Measurements from ENCODE around the gene SIRPA. TPM values are rescaled to one million over a fixed set of nuclear protein-coding genes. Genes with fewer than 3 reads are reported as not detected.
A peak's percentile ranks its signal among the peaks of the same experiment; 100 is the strongest.

SIRPA gene
- total and polyA plus RNA-seq, 5 donors: 19.5 to 45.2 (median 29.0) TPM

DNA sequence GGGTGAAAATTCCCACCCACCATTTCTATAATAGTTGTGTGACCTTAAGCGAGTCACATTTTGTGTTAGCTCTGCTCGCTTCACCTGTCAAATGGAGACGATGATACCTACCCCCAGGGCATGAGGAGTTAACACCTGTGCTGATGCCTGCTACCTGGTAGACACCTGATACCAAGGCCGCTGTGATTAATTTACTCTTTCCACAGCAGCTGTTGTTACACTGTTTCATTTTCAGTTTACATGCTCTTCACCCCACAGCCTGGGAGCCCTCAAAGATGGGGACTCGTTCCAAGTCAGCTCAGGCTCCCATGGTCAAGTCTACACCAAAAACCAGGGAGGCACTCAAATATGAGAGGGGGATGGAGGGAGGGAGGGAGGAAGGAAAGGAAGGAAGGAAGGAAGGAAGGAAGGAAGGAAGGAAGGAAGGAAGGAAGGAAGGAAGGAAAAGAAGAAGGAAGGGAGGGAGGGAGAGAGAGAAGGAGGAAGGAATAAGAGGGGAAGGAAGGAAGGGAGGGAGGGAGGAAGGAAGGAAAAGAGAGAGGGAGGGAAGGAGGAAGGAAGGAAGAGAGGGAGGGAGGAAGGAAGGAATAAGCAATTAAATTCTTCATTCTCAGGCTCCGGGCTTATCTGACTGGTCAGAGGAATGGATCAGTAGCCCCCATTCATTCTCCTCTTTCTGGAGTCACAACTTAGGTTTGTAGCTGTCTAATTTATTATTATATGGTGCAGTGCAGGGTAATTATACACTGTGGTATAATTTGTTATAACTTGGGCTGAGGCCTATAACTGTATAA is 57.7 kb downstream of the SIRPA start:
- WGBS: 75% methylated on average over 6 of the region's 6 CpGs
- intact Hi-C loops (cut with DNase I): no loop called here
- Histone ChIP-seq H3K9me3 (ENCODE audit: control insufficient read depth, low read length) (no peaks in the 10 kb centered on the region), H3K4me3 (ENCODE audit: low read length) (no peak overlapping the region), H3K27ac (ENCODE audit: low read length) (no peak overlapping the region), H3K27me3 (ENCODE audit: control insufficient read depth, insufficient read depth) (no peaks in the 10 kb centered on the region), H3K4me1 (ENCODE audit: control insufficient read depth, insufficient read depth, low read length) (no peaks in the 10 kb centered on the region)
- no peak for DNase-seq
- no peak for ATAC-seq

DNA sequence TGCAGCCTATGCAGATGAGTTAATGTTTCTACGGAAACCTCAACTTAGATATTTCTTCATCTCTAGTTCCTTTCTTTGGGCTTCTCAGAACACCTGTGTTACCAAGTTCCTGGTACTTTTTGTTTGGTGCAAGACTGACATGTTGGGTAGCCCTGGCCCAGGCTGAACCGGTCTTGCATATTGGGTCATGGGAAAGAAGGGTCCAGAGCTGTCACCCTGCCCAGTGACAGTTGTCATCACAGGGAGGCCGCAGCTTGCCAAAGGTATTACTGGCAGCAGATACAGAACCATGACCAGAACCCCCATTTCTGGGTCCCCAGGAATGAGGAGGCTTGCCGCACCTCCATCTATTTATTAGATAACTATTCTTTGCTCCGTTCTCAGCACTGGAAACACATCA is 58.4 kb downstream of the SIRPA start:
- intact Hi-C loops (cut with DNase I): no loop called here
- ATAC-seq (no peak), DNase-seq (no peak)
- WGBS: 90% methylated on average over 5 of the region's 5 CpGs
- no peak overlapping the region for H3K27ac ChIP-seq (ENCODE audit: low read length)
- H3K9me3 ChIP-seq (ENCODE audit: control insufficient read depth, low read length): no peaks in the 10 kb centered on the region
- H3K27me3 ChIP-seq (ENCODE audit: control insufficient read depth, insufficient read depth): no peaks in the 10 kb centered on the region
- H3K4me1 ChIP-seq (ENCODE audit: control insufficient read depth, insufficient read depth, low read length): no peaks in the 10 kb centered on the region
- H3K4me3 ChIP-seq (ENCODE audit: low read length): no peak overlapping the region

DNA sequence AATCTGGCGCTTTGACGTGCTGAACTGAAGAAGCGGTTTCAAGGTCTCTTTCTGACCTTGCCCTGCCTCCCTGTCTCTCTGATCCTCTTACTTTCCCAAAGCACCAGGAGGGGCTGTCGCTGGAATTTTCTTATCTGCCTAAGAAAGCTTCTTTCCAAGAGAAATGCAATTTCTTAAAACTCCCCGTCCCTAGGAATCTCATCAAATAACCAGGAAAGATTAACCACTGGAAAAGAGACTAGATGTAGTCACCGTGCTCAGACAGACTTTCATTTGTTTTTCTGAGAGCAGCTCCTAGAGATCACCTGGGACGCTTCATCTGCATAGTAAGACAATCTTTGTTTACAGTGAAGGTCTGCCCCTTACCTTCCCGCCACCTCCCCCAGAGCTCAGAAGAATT is 60.0 kb downstream of the SIRPA start:
- WGBS: 52% methylated on average over 8 of the region's 8 CpGs
- Histone ChIP-seq H3K9me3 (ENCODE audit: control insufficient read depth, low read length) (no peaks in the 10 kb centered on the region), H3K4me3 (ENCODE audit: low read length) (no peak overlapping the region), H3K27me3 (ENCODE audit: control insufficient read depth, insufficient read depth) (no peaks in the 10 kb centered on the region), H3K4me1 (ENCODE audit: control insufficient read depth, insufficient read depth, low read length) (no peaks in the 10 kb centered on the region), H3K27ac (ENCODE audit: low read length) (no peak overlapping the region)
- DNase-seq: no peak
- ATAC-seq: no peak
- intact Hi-C loops (cut with DNase I): no loop called here

- no peaks in the 10 kb centered on the region for H3K27me3 ChIP-seq (ENCODE audit: control insufficient read depth, insufficient read depth)
- 83% methylated on average over 2 of the region's 2 CpGs for WGBS
These were observed 63.2 kb downstream of the SIRPA start for GRCh38 chr20:1958426-1958825.

GRCh38 chr20:1959156-1959555 is 63.9 kb downstream of the SIRPA start:
- 79% methylated on average over 2 of the region's 2 CpGs for WGBS
- intact Hi-C loops (cut with DNase I): no loop called here
- no peak overlapping the region for H3K4me3 ChIP-seq (ENCODE audit: low read length)
- no peak for DNase-seq
- no peaks in the 10 kb centered on the region for H3K27me3 ChIP-seq (ENCODE audit: control insufficient read depth, insufficient read depth)
- no peak for ATAC-seq
- H3K4me1 ChIP-seq (ENCODE audit: control insufficient read depth, insufficient read depth, low read length): no peaks in the 10 kb centered on the region
- H3K9me3 ChIP-seq (ENCODE audit: control insufficient read depth, low read length): no peaks in the 10 kb centered on the region
- no peak overlapping the region for H3K27ac ChIP-seq (ENCODE audit: low read length)

More at GRCh38 chr20:1958426-1958825, 63.2 kb downstream of the SIRPA start:
- Histone ChIP-seq H3K9me3 (ENCODE audit: control insufficient read depth, low read length) (no peaks in the 10 kb centered on the region), H3K4me1 (ENCODE audit: control insufficient read depth, insufficient read depth, low read length) (no peaks in the 10 kb centered on the region), H3K27ac (ENCODE audit: low read length) (no peak overlapping the region), H3K4me3 (ENCODE audit: low read length) (no peak overlapping the region)
- ATAC-seq: no peak
- DNase-seq: no peak
- intact Hi-C loops (cut with DNase I): no loop called here

- WGBS: 63% methylated on average over 5 of the region's 5 CpGs
- Histone ChIP-seq H3K9me3 (ENCODE audit: control insufficient read depth, low read length) (no peaks in the 10 kb centered on the region), H3K27ac (ENCODE audit: low read length) (no peak overlapping the region), H3K27me3 (ENCODE audit: control insufficient read depth, insufficient read depth) (no peaks in the 10 kb centered on the region), H3K4me1 (ENCODE audit: control insufficient read depth, insufficient read depth, low read length) (no peaks in the 10 kb centered on the region), H3K4me3 (ENCODE audit: low read length) (no peak overlapping the region)
- peak in 1 of 2 donors; percentile 60 for ATAC-seq
- no peak for DNase-seq
- intact Hi-C loops (cut with DNase I): loop anchor here in 2 of 4 donors (10.0 kb wide), 3 partner anchors 143 to 493 kb away; partner anchors contain the start of gene STK35 (in 1 of the 2)
These were observed 66.2 kb downstream of the SIRPA start for GRCh38 chr20:1961374-1961773.

GRCh38 chr20:1964061-1964460 is 68.9 kb downstream of the SIRPA start:
- ATAC-seq (no peak), DNase-seq (no peak)
- no peak overlapping the region for H3K4me3 ChIP-seq (ENCODE audit: low read length)
- intact Hi-C loops (cut with DNase I): loop anchor here in 3 of 4 donors (2.0 to 10.0 kb wide), 4 partner anchors 141 to 491 kb away; partner anchors contain the start of gene STK35 (in 1 of the 3)
- no peaks in the 10 kb centered on the region for H3K9me3 ChIP-seq (ENCODE audit: control insufficient read depth, low read length)
- H3K4me1 ChIP-seq (ENCODE audit: control insufficient read depth, insufficient read depth, low read length): no peaks in the 10 kb centered on the region
- 56% methylated on average over 4 of the region's 4 CpGs for WGBS
- H3K27me3 ChIP-seq (ENCODE audit: control insufficient read depth, insufficient read depth): no peaks in the 10 kb centered on the region
- no peak overlapping the region for H3K27ac ChIP-seq (ENCODE audit: low read length)

GRCh38 chr20:1964659-1965405 is 69.6 kb downstream of the SIRPA start:
- H3K27ac ChIP-seq (ENCODE audit: low read length): no peak overlapping the region
- intact Hi-C loops (cut with DNase I): loop anchor here (2.0 to 10.0 kb wide), 6 partner anchors 140 to 490 kb away; partner anchors contain the start of gene STK35 (in 1 of the 4)

GRCh38 chr20:1965520-1966351 is 70.5 kb downstream of the SIRPA start:
- Histone ChIP-seq H3K9me3 (ENCODE audit: control insufficient read depth, low read length) (no peaks in the 10 kb centered on the region), H3K4me1 (ENCODE audit: control insufficient read depth, insufficient read depth, low read length) (no peaks in the 10 kb centered on the region), H3K27me3 (ENCODE audit: control insufficient read depth, insufficient read depth) (no peaks in the 10 kb centered on the region), H3K4me3 (ENCODE audit: low read length) (no peak overlapping the region), H3K27ac (ENCODE audit: low read length) (no peak overlapping the region)
- intact Hi-C loops (cut with DNase I): loop anchor here (2.0 to 10.0 kb wide), 6 partner anchors 139 to 489 kb away; partner anchors contain the start of gene STK35 (in 1 of the 4)
- ATAC-seq (peak; percentile 78 to 88), DNase-seq (peak; percentile 75 to 93 (median 88))
- WGBS: 4% methylated on average over 28 of the region's 28 CpGs

More at GRCh38 chr20:1964659-1965405, 69.6 kb downstream of the SIRPA start:
- Histone ChIP-seq H3K9me3 (ENCODE audit: control insufficient read depth, low read length) (no peaks in the 10 kb centered on the region), H3K4me3 (ENCODE audit: low read length) (no peak overlapping the region), H3K4me1 (ENCODE audit: control insufficient read depth, insufficient read depth, low read length) (no peaks in the 10 kb centered on the region), H3K27me3 (ENCODE audit: control insufficient read depth, insufficient read depth) (no peaks in the 10 kb centered on the region)
- ATAC-seq (peak in 1 of 2 donors; percentile 50), DNase-seq (no peak)
- 52% methylated on average over 14 of the region's 14 CpGs for WGBS

- Histone ChIP-seq H3K4me3 (ENCODE audit: low read length) (no peak overlapping the region), H3K27ac (ENCODE audit: low read length) (no peak overlapping the region), H3K27me3 (ENCODE audit: control insufficient read depth, insufficient read depth) (no peaks in the 10 kb centered on the region), H3K9me3 (ENCODE audit: control insufficient read depth, low read length) (no peaks in the 10 kb centered on the region), H3K4me1 (ENCODE audit: control insufficient read depth, insufficient read depth, low read length) (no peaks in the 10 kb centered on the region)
- DNase-seq: no peak
- intact Hi-C loops (cut with DNase I): loop anchor here in 3 of 4 donors (5.0 to 10.0 kb wide), 5 partner anchors 136 to 486 kb away; partner anchors contain the start of gene STK35 (in 1 of the 3)
- WGBS: 62% methylated on average over 4 of the region's 4 CpGs
- ATAC-seq: no peak
These were observed 73.8 kb downstream of the SIRPA start for GRCh38 chr20:1968964-1969363.

All from right cardiac atrium (tissue), 5 donors.